K562 (cell line): Measurements from ENCODE around the gene PARD6A. TPM values are rescaled to one million over a fixed set of nuclear protein-coding genes. Genes with fewer than 3 reads are reported as not detected.

Source experiments
- ATF7 ChIP-seq: fragments of 450-650 bp; IDR thresholded peaks from 2 replicates; pipeline ENCODE4 v1.7.1; 2014; ENCODE audit warnings: mild to moderate bottlenecking, moderate library complexity
- CXXC5 ChIP-seq: fragments of 250-450 bp; sonication (Bioruptor Pico); IDR thresholded peaks from 2 replicates; pipeline ENCODE4 v1.8.0; 2022; ENCODE audit warnings: inconsistent platforms, mild to moderate bottlenecking, moderate library complexity
- FOXA1 ChIP-seq: fragments of 450-650 bp; IDR thresholded peaks from 2 replicates; pipeline ENCODE4 v1.6.1; 2016; ENCODE audit warnings: mild to moderate bottlenecking, borderline replicate concordance
- FOXM1 ChIP-seq, 2 experiments: fragments of 450-650 bp in 1 of 2; sonication (generic) in 1 of 2; formaldehyde crosslinking in 1 of 2; IDR thresholded peaks; 2 replicates each; pipeline versions ENCODE4 v1.6.1 to v1.9.0; 2017 to 2022; ENCODE audit warnings: low read depth in 2 of 2, mild to moderate bottlenecking in 2 of 2, missing genetic modification reagents in 1 of 2, moderate library complexity in 1 of 2
- GABPB1 ChIP-seq: sonication (generic); formaldehyde crosslinking; IDR thresholded peaks from 2 replicates; pipeline ENCODE4 v1.8.0; 2022; ENCODE audit warnings: mild to moderate bottlenecking, missing genetic modification reagents
- HDAC1 ChIP-seq, 2 experiments: fragments of 450-650 bp; IDR thresholded peaks; 2 replicates each; pipeline ENCODE4 v1.6.1; 2016 to 2017; ENCODE audit warnings: inconsistent platforms in 1 of 2, mild to moderate bottlenecking in 1 of 2, moderate library complexity in 1 of 2
- ILK ChIP-seq: fragments of 450-650 bp; IDR thresholded peaks from 2 replicates; pipeline ENCODE4 v1.6.1; 2016; ENCODE audit warnings: missing genetic modification characterization, low read depth, mild to moderate bottlenecking, missing compliant biosample characterization, moderate library complexity, borderline replicate concordance
- PTTG1 ChIP-seq: fragments of 450-650 bp; IDR thresholded peaks from 2 replicates; pipeline ENCODE4 v1.6.1; 2016; ENCODE audit warnings: low read depth, mild to moderate bottlenecking, missing genetic modification characterization, missing compliant biosample characterization
- ZNF217 ChIP-seq: sonication (generic); formaldehyde crosslinking; IDR thresholded peaks from 2 replicates; pipeline ENCODE4 v1.8.0; 2022; ENCODE audit warnings: mild to moderate bottlenecking, missing genetic modification reagents
- polyA plus RNA-seq, 8 experiments: library from polyadenylated mRNA; depleted of rRNA in 4 of 8; stranded (reverse) in 5 of 8; unstranded in 3 of 8; fragments of >200 nt; fragmentation: Nextera tagmentation in 2 of 8; fragmentation: Illumina TruSeq in 1 of 8; extraction: Ambion mirVana in 2 of 8; extraction: Trizol in 1 of 8; gene quantifications; 2 replicates each; pipeline versions ENCODE4 v1.2.1 to v1.2.3, GENCODE V29; 2011 to 2014; ENCODE audit warnings: inconsistent platforms in 1 of 8, missing spikeins in 1 of 8
- total RNA-seq, 7 experiments: library from RNA; depleted of rRNA in 6 of 7; stranded (reverse); fragments of >200 nt in 6 of 7; fragmentation: Illumina TruSeq in 2 of 7; extraction: Trizol in 2 of 7; gene quantifications; 2 replicates each; pipeline versions ENCODE4 v1.2.1 to v1.2.3, GENCODE V29; 2011 to 2021; ENCODE audit warnings: low replicate concordance in 1 of 7
- TF ChIP-seq, protein P1 (sequence below): fragments of 450-650 bp; IDR thresholded peaks from 2 replicates; pipeline ENCODE4 v1.6.1; 2016; ENCODE audit warnings: mild to moderate bottlenecking, moderate library complexity
- TF ChIP-seq, protein P2 (sequence below): fragments of 250-450 bp; sonication (Bioruptor Pico); IDR thresholded peaks from 2 replicates; pipeline ENCODE4 v1.4.0; 2020; ENCODE audit warnings: mild to moderate bottlenecking, moderate library complexity
- TF ChIP-seq, protein P3 (sequence below): fragments of 250-450 bp; sonication (Bioruptor Pico); IDR thresholded peaks from 2 replicates; pipeline ENCODE4 v1.9.0; 2021; ENCODE audit warnings: mild to moderate bottlenecking
- TF ChIP-seq, protein P4 (sequence below): fragments of 450-650 bp; IDR thresholded peaks from 2 replicates; pipeline ENCODE4 v1.6.1; 2017; ENCODE audit warnings: mild to moderate bottlenecking, moderate library complexity

Gene PARD6A
- total and polyA plus RNA-seq, 9 of the 15 experiments (the other 6 are each of a cell fraction or from before 2014, with no cell fraction given) = 0.04 to 2.0 (median 0.44) TPM

DNA sequence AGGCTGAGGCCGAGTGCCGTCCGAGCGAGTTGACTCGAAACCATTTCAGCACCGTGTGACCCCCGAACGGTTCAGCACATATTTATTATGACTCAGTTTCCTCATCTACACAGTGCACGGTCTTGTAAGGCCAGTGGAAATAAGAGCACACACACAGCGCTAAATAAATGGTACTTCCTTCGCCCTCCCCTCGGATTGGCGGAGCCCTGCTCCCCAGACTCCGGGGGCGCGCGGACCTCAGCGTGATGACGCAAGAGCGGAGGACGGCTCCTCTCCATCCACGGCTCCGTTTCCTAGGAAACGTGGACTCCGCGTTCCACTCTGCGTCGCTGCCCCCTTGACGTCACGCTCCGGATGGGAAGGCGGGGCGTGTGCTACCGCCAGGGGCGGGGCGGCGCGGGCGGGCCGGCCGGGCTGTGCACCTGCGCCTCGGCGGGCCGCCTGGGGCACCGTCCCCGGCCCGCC is at the start of gene PARD6A (continued):
- TF ChIP-seq, protein P1, sequence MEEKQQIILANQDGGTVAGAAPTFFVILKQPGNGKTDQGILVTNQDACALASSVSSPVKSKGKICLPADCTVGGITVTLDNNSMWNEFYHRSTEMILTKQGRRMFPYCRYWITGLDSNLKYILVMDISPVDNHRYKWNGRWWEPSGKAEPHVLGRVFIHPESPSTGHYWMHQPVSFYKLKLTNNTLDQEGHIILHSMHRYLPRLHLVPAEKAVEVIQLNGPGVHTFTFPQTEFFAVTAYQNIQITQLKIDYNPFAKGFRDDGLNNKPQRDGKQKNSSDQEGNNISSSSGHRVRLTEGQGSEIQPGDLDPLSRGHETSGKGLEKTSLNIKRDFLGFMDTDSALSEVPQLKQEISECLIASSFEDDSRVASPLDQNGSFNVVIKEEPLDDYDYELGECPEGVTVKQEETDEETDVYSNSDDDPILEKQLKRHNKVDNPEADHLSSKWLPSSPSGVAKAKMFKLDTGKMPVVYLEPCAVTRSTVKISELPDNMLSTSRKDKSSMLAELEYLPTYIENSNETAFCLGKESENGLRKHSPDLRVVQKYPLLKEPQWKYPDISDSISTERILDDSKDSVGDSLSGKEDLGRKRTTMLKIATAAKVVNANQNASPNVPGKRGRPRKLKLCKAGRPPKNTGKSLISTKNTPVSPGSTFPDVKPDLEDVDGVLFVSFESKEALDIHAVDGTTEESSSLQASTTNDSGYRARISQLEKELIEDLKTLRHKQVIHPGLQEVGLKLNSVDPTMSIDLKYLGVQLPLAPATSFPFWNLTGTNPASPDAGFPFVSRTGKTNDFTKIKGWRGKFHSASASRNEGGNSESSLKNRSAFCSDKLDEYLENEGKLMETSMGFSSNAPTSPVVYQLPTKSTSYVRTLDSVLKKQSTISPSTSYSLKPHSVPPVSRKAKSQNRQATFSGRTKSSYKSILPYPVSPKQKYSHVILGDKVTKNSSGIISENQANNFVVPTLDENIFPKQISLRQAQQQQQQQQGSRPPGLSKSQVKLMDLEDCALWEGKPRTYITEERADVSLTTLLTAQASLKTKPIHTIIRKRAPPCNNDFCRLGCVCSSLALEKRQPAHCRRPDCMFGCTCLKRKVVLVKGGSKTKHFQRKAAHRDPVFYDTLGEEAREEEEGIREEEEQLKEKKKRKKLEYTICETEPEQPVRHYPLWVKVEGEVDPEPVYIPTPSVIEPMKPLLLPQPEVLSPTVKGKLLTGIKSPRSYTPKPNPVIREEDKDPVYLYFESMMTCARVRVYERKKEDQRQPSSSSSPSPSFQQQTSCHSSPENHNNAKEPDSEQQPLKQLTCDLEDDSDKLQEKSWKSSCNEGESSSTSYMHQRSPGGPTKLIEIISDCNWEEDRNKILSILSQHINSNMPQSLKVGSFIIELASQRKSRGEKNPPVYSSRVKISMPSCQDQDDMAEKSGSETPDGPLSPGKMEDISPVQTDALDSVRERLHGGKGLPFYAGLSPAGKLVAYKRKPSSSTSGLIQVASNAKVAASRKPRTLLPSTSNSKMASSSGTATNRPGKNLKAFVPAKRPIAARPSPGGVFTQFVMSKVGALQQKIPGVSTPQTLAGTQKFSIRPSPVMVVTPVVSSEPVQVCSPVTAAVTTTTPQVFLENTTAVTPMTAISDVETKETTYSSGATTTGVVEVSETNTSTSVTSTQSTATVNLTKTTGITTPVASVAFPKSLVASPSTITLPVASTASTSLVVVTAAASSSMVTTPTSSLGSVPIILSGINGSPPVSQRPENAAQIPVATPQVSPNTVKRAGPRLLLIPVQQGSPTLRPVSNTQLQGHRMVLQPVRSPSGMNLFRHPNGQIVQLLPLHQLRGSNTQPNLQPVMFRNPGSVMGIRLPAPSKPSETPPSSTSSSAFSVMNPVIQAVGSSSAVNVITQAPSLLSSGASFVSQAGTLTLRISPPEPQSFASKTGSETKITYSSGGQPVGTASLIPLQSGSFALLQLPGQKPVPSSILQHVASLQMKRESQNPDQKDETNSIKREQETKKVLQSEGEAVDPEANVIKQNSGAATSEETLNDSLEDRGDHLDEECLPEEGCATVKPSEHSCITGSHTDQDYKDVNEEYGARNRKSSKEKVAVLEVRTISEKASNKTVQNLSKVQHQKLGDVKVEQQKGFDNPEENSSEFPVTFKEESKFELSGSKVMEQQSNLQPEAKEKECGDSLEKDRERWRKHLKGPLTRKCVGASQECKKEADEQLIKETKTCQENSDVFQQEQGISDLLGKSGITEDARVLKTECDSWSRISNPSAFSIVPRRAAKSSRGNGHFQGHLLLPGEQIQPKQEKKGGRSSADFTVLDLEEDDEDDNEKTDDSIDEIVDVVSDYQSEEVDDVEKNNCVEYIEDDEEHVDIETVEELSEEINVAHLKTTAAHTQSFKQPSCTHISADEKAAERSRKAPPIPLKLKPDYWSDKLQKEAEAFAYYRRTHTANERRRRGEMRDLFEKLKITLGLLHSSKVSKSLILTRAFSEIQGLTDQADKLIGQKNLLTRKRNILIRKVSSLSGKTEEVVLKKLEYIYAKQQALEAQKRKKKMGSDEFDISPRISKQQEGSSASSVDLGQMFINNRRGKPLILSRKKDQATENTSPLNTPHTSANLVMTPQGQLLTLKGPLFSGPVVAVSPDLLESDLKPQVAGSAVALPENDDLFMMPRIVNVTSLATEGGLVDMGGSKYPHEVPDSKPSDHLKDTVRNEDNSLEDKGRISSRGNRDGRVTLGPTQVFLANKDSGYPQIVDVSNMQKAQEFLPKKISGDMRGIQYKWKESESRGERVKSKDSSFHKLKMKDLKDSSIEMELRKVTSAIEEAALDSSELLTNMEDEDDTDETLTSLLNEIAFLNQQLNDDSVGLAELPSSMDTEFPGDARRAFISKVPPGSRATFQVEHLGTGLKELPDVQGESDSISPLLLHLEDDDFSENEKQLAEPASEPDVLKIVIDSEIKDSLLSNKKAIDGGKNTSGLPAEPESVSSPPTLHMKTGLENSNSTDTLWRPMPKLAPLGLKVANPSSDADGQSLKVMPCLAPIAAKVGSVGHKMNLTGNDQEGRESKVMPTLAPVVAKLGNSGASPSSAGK = no peak
- TF ChIP-seq, protein P2, sequence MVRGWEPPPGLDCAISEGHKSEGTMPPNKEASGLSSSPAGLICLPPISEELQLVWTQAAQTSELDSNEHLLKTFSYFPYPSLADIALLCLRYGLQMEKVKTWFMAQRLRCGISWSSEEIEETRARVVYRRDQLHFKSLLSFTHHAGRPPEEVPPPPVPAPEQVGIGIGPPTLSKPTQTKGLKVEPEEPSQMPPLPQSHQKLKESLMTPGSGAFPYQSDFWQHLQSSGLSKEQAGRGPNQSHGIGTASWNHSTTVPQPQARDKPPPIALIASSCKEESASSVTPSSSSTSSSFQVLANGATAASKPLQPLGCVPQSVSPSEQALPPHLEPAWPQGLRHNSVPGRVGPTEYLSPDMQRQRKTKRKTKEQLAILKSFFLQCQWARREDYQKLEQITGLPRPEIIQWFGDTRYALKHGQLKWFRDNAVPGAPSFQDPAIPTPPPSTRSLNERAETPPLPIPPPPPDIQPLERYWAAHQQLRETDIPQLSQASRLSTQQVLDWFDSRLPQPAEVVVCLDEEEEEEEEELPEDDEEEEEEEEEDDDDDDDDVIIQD (CRISPR knock-in tag) = 0 out of 2 replicates have a peak, but pooled peaks have one; percentile 47
- TF ChIP-seq ILK (no peak), HDAC1 (IDR thresholded peaks at IDR 0.05) (peak in 1 of 2 experiments; percentile 79; a peak in 2 of 4 replicates), FOXA1 (no peak), ZNF217 (CRISPR knock-in tag) (no peak), FOXM1 (IDR thresholded peaks at IDR 0.05; ENCODE audit: low read depth) (no peak), FOXM1 (CRISPR knock-in tag; IDR thresholded peaks at IDR 0.05; ENCODE audit: low read depth) (no peak), CXXC5 (CRISPR knock-in tag) (peak; percentile 92), ATF7 (peak; percentile 96), PTTG1 (no peak), GABPB1 (peak; percentile 54; the same call in 1 of the 2 replicates)
- TF ChIP-seq, protein P3, sequence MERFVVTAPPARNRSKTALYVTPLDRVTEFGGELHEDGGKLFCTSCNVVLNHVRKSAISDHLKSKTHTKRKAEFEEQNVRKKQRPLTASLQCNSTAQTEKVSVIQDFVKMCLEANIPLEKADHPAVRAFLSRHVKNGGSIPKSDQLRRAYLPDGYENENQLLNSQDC = no peak
- TF ChIP-seq, protein P4, sequence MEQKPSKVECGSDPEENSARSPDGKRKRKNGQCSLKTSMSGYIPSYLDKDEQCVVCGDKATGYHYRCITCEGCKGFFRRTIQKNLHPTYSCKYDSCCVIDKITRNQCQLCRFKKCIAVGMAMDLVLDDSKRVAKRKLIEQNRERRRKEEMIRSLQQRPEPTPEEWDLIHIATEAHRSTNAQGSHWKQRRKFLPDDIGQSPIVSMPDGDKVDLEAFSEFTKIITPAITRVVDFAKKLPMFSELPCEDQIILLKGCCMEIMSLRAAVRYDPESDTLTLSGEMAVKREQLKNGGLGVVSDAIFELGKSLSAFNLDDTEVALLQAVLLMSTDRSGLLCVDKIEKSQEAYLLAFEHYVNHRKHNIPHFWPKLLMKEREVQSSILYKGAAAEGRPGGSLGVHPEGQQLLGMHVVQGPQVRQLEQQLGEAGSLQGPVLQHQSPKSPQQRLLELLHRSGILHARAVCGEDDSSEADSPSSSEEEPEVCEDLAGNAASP = no peak
